GM19438 (cell line): ENCODE measurements around the gene TAF11L7.
"Not testable (repeated sequence)": the region's sequence is repeated elsewhere in the genome, so short reads cannot be mapped to it uniquely, and the experiment has no call there.

Source experiments
- ATAC-seq: cut with Tn5 transposase; IDR thresholded peaks from one replicate; pipeline ENCODE4 v1.9.1; 2021; ENCODE audit warnings: low read depth; ENCODE audit not compliant: unreplicated experiment

The TAF11L7 gene

GRCh38 chr5:17585658-17586057 lies at the start of gene TAF11L7:
Gene TAF11L7 (minus strand): TSS chr5:17585758.
- ATAC-seq = not testable (repeated sequence)

- ATAC-seq = no peak
Measured at GRCh38 chr5:17634160-17634559, 48.6 kb upstream of the TAF11L7 start, which contains the start of gene TAF11L14. Gene TAF11L14 (plus strand): TSS chr5:17634460.

- not testable (repeated sequence) for ATAC-seq
Measured at GRCh38 chr5:17631788-17632187, 46.2 kb upstream of the TAF11L7 start, which contains the start of gene TAF11L13. Gene TAF11L13 (plus strand): TSS chr5:17632088.

- no peak for ATAC-seq
Measured at GRCh38 chr5:17625686-17626085, 40.1 kb upstream of the TAF11L7 start.

GRCh38 chr5:17620627-17621026 lies 35.1 kb upstream of the TAF11L7 start:
- no peak for ATAC-seq

- ATAC-seq = no peak
Measured at GRCh38 chr5:17619354-17619753, 33.8 kb upstream of the TAF11L7 start.

- no peak for ATAC-seq
Measured at GRCh38 chr5:17614872-17615605, 29.5 kb upstream of the TAF11L7 start.

- ATAC-seq = not testable (repeated sequence)
Measured at GRCh38 chr5:17610092-17610491, 24.5 kb upstream of the TAF11L7 start, which contains the start of gene TAF11L12. Gene TAF11L12 (plus strand): TSS chr5:17610392.

GRCh38 chr5:17607461-17607860 lies 21.9 kb upstream of the TAF11L7 start:
- not testable (repeated sequence) for ATAC-seq

GRCh38 chr5:17604951-17605350 lies 19.4 kb upstream of the TAF11L7 start:
- no peak for ATAC-seq

- ATAC-seq = not testable (repeated sequence)
Measured at GRCh38 chr5:17603880-17604279, 18.3 kb upstream of the TAF11L7 start, which contains the start of gene TAF11L11. Gene TAF11L11 (plus strand): TSS chr5:17604183.

- not testable (repeated sequence) for ATAC-seq
Measured at GRCh38 chr5:17597728-17598127, 12.2 kb upstream of the TAF11L7 start, which contains the start of gene TAF11L10. Gene TAF11L10 (minus strand): TSS chr5:17597828.

- ATAC-seq = not testable (repeated sequence)
Measured at GRCh38 chr5:17594255-17594654, 8.7 kb upstream of the TAF11L7 start, which contains the start of gene TAF11L9. Gene TAF11L9 (minus strand): TSS chr5:17594394.

GRCh38 chr5:17590860-17591259 lies 5.3 kb upstream of the TAF11L7 start, which contains the start of gene TAF11L8:
Gene TAF11L8 (minus strand): TSS chr5:17590960.
- not testable (repeated sequence) for ATAC-seq
